ENCODE data around the gene POU2F1. TPM values are rescaled to one million over a fixed set of nuclear protein-coding genes. Genes with fewer than 3 reads are reported as not detected.

POU2F1 gene
- total RNA-seq, 4 donors from 2014 or later: 21.0 to 33.7 (median 21.8) TPM

- H3K9me3 ChIP-seq: no peaks in the 10 kb centered on the region
- no peaks in the 10 kb centered on the region for H3K27me3 ChIP-seq
- no peaks in the 10 kb centered on the region for H3K36me3 ChIP-seq
- no peaks in the 10 kb centered on the region for H3K4me1 ChIP-seq
- no peak for DNase-seq (ENCODE audit: low spot score in 2 of 2)
- no peak overlapping the region for H3K4me3 ChIP-seq
- no peak overlapping the region for H3K27ac ChIP-seq
- TF ChIP-seq EP300 (IDR thresholded peaks at IDR 0.05) (no peak), POLR2A (IDR thresholded peaks at IDR 0.05) (no peak), CTCF (IDR thresholded peaks at IDR 0.05) (no peak)
These were observed 37.9 kb upstream of the POU2F1 start for GRCh38 chr1:167182571-167183320.

- Histone ChIP-seq H3K27ac (no peak overlapping the region), H3K4me3 (no peak overlapping the region), H3K36me3 (no peaks in the 10 kb centered on the region), H3K4me1 (no peaks in the 10 kb centered on the region), H3K27me3 (no peaks in the 10 kb centered on the region), H3K9me3 (no peaks in the 10 kb centered on the region)
- no peak for TF ChIP-seq EP300 (IDR thresholded peaks at IDR 0.05)
- no peak for DNase-seq (ENCODE audit: low spot score in 2 of 2)
- 82 to 88% methylated on average over 2 of the region's 2 CpGs for WGBS, 2 donors
These were observed 36.6 kb upstream of the POU2F1 start for GRCh38 chr1:167184081-167184480.

GRCh38 chr1:167185062-167185461 lies 35.6 kb upstream of the POU2F1 start:
- no peaks in the 10 kb centered on the region for H3K4me1 ChIP-seq
- no peaks in the 10 kb centered on the region for H3K9me3 ChIP-seq
- H3K27ac ChIP-seq: no peak overlapping the region
- TF ChIP-seq EP300 (IDR thresholded peaks at IDR 0.05) (no peak), CTCF (IDR thresholded peaks at IDR 0.05) (no peak)
- no peaks in the 10 kb centered on the region for H3K36me3 ChIP-seq
- 81 to 83% methylated on average over 3 of the region's 3 CpGs for WGBS, 2 donors
- H3K4me3 ChIP-seq: no peak overlapping the region
- DNase-seq (ENCODE audit: low spot score in 2 of 2): no peak
- no peaks in the 10 kb centered on the region for H3K27me3 ChIP-seq

GRCh38 chr1:167185974-167186657 lies 34.6 kb upstream of the POU2F1 start:
- Histone ChIP-seq H3K36me3 (no peaks in the 10 kb centered on the region), H3K9me3 (no peaks in the 10 kb centered on the region), H3K27ac (no peak overlapping the region), H3K27me3 (no peaks in the 10 kb centered on the region), H3K4me3 (no peak overlapping the region), H3K4me1 (no peaks in the 10 kb centered on the region)
- 54 to 64% methylated on average over 6 of the region's 6 CpGs for WGBS, 2 donors
- no peak for DNase-seq (ENCODE audit: low spot score in 2 of 2)
- TF ChIP-seq POLR2A (IDR thresholded peaks at IDR 0.05): no peak
- TF ChIP-seq CTCF (IDR thresholded peaks at IDR 0.05): no peak
- no peak for TF ChIP-seq EP300 (IDR thresholded peaks at IDR 0.05)

GRCh38 chr1:167186771-167187170 lies 33.9 kb upstream of the POU2F1 start:
- Histone ChIP-seq H3K4me3 (no peak overlapping the region), H3K4me1 (no peaks in the 10 kb centered on the region), H3K27me3 (no peaks in the 10 kb centered on the region), H3K27ac (no peak overlapping the region), H3K9me3 (no peaks in the 10 kb centered on the region), H3K36me3 (no peaks in the 10 kb centered on the region)
- TF ChIP-seq POLR2A (IDR thresholded peaks at IDR 0.05) (no peak), EP300 (IDR thresholded peaks at IDR 0.05) (no peak), CTCF (IDR thresholded peaks at IDR 0.05) (no peak)
- WGBS, 2 donors: 89 to 92% methylated on average over 2 of the region's 2 CpGs
- DNase-seq (ENCODE audit: low spot score in 2 of 2): no peak

Data from tibial nerve (tissue), 4 donors.